ENCODE results near the gene CHRNA3. TPM values are rescaled to one million over a fixed set of nuclear protein-coding genes. Genes with fewer than 3 reads are reported as not detected.

The CHRNA3 gene
- total RNA-seq, 2 donors from 2014 or later = not detected

DNA sequence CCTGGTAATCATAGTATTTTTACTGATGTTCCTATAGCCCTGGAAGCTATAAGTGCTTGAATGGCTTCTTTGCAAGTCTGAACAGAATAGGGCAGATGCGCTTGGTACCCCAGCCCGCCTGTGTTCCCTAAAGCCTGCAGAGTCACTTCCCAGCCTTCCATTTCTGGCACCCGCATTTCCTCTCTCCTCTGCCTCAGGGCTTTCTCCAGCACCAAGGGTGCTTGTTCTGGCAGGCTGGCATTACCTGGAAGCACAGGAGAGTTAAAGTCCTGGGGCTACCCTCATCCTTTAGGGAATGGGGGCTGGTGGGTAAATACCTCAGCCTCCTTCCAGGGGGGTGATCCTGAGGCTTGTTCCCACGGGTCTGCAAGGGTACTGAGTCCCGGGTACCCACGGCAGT, 7.4 kb upstream of the CHRNA3 start:
- ATAC-seq (replicated peaks) = no peak
- Mint-ChIP-seq H3K9me3 (peaks cover 7% of the 10 kb centered on the region), H3K27ac (no peak overlapping the region), H3K27me3 (peaks cover 31% of the 10 kb centered on the region), H3K4me1 (no peaks in the 10 kb centered on the region), H3K36me3 (ENCODE audit: low read depth) (no peaks in the 10 kb centered on the region), H3K4me3 (no peak overlapping the region)

DNA sequence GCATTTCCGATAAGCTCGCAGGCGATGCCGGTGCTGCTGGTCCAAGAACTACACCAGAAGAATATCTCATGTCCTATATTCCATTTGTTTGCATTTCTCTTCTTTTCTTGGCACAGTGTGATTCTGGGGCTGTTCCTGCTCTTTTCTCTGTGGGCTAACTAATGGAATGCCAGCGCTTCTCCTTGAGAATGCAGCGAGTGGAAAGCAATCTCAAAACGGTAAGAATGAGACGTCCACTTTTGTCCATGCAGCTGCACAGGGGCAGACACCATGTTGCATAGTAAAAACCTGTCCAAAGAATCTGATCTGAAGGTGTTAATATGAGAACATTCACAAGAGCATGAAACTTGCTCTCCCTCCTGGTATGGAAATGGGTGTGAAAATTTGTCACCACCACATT, 6.6 kb upstream of the CHRNA3 start:
- no peaks in the 10 kb centered on the region for H3K9me3 Mint-ChIP-seq
- H3K4me1 Mint-ChIP-seq = no peaks in the 10 kb centered on the region
- H3K27me3 Mint-ChIP-seq = peaks cover 30% of the 10 kb centered on the region
- H3K27ac Mint-ChIP-seq = no peak overlapping the region
- no peaks in the 10 kb centered on the region for H3K36me3 Mint-ChIP-seq (ENCODE audit: low read depth)
- no peak overlapping the region for H3K4me3 Mint-ChIP-seq
- ATAC-seq (replicated peaks) = no peak

GRCh38 chr15:78626381-78626995, 5.7 kb upstream of the CHRNA3 start:
- H3K27me3 Mint-ChIP-seq = peaks cover 35% of the 10 kb centered on the region
- H3K4me3 Mint-ChIP-seq = no peak overlapping the region
- no peaks in the 10 kb centered on the region for H3K4me1 Mint-ChIP-seq
- ATAC-seq (replicated peaks) = no peak
- no peaks in the 10 kb centered on the region for H3K36me3 Mint-ChIP-seq (ENCODE audit: low read depth)
- no peaks in the 10 kb centered on the region for H3K9me3 Mint-ChIP-seq
- H3K27ac Mint-ChIP-seq = no peak overlapping the region

DNA sequence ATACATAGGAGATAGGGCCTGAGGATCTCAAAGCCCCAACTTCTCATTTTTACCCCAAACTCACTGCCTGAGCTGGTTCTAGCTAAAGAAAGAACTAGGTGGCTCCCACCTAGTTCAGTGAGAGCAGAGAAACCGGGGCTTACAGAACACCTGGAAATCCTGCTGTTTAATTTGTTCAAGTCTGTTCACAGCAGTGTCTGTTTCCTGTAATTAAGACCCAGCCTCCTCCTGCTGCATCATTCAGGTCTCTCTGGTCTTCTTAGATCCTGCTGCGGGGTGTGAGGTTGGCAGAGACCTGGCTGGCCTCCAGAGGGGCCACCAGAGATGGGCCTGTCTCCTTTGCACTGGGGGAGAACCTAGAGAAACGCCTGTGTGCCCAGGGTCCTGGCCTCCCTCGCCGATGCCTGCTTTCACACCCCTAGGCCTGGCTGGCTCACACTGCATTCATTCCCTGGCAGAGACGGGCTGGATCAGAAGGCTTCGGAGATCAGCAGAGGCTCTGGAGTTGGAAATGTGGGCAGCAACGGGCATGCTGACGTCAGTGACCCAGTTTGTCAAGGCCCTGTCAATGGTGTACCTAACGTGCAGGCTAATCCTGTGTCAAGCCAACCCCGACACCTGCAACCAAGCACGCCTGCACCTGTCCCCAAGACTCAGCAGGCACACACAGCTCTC, 4.9 kb upstream of the CHRNA3 start:
- H3K27ac Mint-ChIP-seq = no peak overlapping the region
- no peaks in the 10 kb centered on the region for H3K36me3 Mint-ChIP-seq (ENCODE audit: low read depth)
- H3K9me3 Mint-ChIP-seq = no peaks in the 10 kb centered on the region
- ATAC-seq (replicated peaks) = no peak
- H3K4me3 Mint-ChIP-seq = no peak overlapping the region
- peaks cover 39% of the 10 kb centered on the region for H3K27me3 Mint-ChIP-seq
- no peaks in the 10 kb centered on the region for H3K4me1 Mint-ChIP-seq

DNA sequence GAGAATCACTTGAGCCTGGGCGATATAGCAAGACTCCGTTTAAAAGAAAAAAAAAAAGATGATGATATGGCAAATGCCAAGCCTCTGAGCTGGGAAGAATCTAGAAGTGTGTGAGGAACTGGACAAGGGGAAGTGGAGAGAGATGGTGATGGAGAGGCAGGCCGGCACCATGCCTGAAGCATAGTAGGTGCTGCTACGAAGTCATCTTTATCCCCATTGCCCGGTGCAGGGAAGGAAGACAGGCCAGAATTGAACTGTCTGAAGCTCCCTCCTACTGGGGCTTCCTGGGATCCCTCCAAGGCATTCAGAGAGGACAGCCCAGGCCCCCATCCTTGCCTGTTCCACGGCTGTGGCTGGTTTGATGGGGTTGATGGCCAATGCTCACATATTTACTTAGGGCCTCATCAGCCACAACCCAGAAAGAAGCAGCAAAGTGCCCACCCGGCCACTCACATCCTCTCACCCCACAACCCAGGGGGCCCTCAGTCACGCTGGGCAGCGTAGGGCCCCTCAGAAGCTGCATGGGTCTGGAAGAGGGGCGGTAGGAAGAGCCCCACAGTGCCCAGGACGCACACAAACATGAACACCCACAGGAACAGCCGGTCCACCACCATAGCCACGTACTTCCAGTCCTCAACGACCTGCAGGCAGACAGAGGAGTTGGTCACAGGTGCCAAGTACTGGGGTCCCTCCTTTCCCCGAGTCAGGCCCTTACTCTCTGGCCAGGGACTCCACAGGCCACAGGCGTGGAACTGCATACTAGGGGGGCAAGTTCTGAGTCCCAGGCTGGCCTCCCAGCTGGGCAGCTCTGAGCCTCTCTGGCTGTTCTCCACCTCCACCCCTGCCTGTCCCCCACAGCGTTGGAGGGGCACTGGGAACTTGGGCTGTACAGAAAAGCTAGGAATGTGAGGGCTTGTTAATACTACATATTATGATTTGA, 4.1 kb upstream of the CHRNA3 start:
- Mint-ChIP-seq H3K4me1 (no peaks in the 10 kb centered on the region), H3K4me3 (no peak overlapping the region), H3K36me3 (ENCODE audit: low read depth) (no peaks in the 10 kb centered on the region), H3K27ac (no peak overlapping the region), H3K9me3 (no peaks in the 10 kb centered on the region), H3K27me3 (peaks cover 39% of the 10 kb centered on the region)
- no peak for ATAC-seq (replicated peaks)

- Mint-ChIP-seq H3K9me3 (no peaks in the 10 kb centered on the region), H3K4me1 (no peaks in the 10 kb centered on the region), H3K36me3 (ENCODE audit: low read depth) (no peaks in the 10 kb centered on the region), H3K4me3 (no peak overlapping the region), H3K27me3 (peaks cover 44% of the 10 kb centered on the region), H3K27ac (no peak overlapping the region)
- no peak for ATAC-seq (replicated peaks)
These were observed 3.1 kb upstream of the CHRNA3 start for GRCh38 chr15:78623786-78624497.

- Mint-ChIP-seq H3K27me3 (peaks cover 45% of the 10 kb centered on the region), H3K36me3 (ENCODE audit: low read depth) (no peaks in the 10 kb centered on the region), H3K4me1 (no peaks in the 10 kb centered on the region), H3K27ac (no peak overlapping the region), H3K4me3 (no peak overlapping the region), H3K9me3 (no peaks in the 10 kb centered on the region)
- ATAC-seq (replicated peaks) = no peak
These were observed 1.1 kb upstream of the CHRNA3 start for GRCh38 chr15:78621810-78622402.

- H3K36me3 Mint-ChIP-seq (ENCODE audit: low read depth) = no peaks in the 10 kb centered on the region
- H3K4me1 Mint-ChIP-seq = no peaks in the 10 kb centered on the region
- H3K27me3 Mint-ChIP-seq = peaks cover 42% of the 10 kb centered on the region
- H3K27ac Mint-ChIP-seq = no peak overlapping the region
- no peak overlapping the region for H3K4me3 Mint-ChIP-seq
- ATAC-seq (replicated peaks) = no peak
- H3K9me3 Mint-ChIP-seq = no peaks in the 10 kb centered on the region
These were observed 722 bp downstream of the CHRNA3 start for GRCh38 chr15:78620021-78620526.

- Mint-ChIP-seq H3K9me3 (no peaks in the 10 kb centered on the region), H3K27me3 (peaks cover 40% of the 10 kb centered on the region), H3K36me3 (ENCODE audit: low read depth) (no peaks in the 10 kb centered on the region), H3K4me1 (no peaks in the 10 kb centered on the region), H3K4me3 (no peak overlapping the region), H3K27ac (no peak overlapping the region)
- ATAC-seq (replicated peaks) = no peak
These were observed 1.5 kb downstream of the CHRNA3 start for GRCh38 chr15:78619022-78619950.

- peaks cover 32% of the 10 kb centered on the region for H3K27me3 Mint-ChIP-seq
- H3K36me3 Mint-ChIP-seq (ENCODE audit: low read depth) = no peaks in the 10 kb centered on the region
- no peaks in the 10 kb centered on the region for H3K4me1 Mint-ChIP-seq
- no peak overlapping the region for H3K4me3 Mint-ChIP-seq
- no peaks in the 10 kb centered on the region for H3K9me3 Mint-ChIP-seq
- ATAC-seq (replicated peaks) = peak; percentile 51
- H3K27ac Mint-ChIP-seq = no peak overlapping the region
These were observed 2.3 kb downstream of the CHRNA3 start for GRCh38 chr15:78618490-78618934.

DNA sequence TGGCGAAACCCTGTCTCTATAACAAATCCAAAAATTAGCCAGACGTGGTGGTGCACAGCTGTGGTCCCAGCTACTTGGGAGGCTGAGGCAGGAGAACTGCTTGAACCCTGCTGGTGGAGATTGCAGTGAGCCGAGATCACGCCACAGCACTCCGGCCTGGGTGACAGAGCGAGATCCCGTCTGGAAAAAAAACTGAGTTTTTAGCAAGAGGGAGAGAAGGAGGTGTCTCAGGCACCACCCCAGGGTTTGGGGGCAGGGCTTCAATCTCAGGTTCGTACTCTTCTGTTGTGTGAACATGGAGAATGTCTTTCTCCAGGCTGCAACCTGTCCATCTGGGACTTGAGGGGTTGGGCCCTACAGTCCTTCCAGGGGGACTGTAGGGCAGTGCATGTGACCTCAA, 2.7 kb downstream of the CHRNA3 start:
- no peak overlapping the region for H3K4me3 Mint-ChIP-seq
- H3K27ac Mint-ChIP-seq = no peak overlapping the region
- H3K9me3 Mint-ChIP-seq = no peaks in the 10 kb centered on the region
- no peaks in the 10 kb centered on the region for H3K36me3 Mint-ChIP-seq (ENCODE audit: low read depth)
- H3K27me3 Mint-ChIP-seq = peaks cover 28% of the 10 kb centered on the region
- ATAC-seq (replicated peaks) = no peak
- no peaks in the 10 kb centered on the region for H3K4me1 Mint-ChIP-seq

DNA sequence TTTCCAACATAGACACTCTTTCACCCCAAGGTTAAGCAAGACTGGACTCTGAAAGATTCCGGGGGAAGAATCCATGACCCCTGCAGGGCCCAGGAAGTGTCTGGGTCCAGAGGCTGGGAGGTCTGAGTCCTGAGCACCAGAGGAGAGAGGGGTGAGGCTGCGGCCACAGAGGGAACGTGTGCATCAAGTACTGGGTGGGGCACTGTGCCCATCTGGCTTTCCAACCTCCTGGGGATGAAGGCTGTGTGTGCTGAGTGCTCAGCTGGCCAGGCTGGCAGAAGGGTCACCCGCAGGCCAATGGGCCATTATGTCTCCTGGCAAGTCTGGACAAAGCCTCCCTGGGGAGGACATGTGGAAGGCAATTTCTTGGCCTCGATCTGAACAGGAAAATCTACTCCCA, 3.3 kb downstream of the CHRNA3 start:
- no peak overlapping the region for H3K27ac Mint-ChIP-seq
- peaks cover 25% of the 10 kb centered on the region for H3K27me3 Mint-ChIP-seq
- H3K4me3 Mint-ChIP-seq = no peak overlapping the region
- H3K4me1 Mint-ChIP-seq = no peaks in the 10 kb centered on the region
- no peaks in the 10 kb centered on the region for H3K36me3 Mint-ChIP-seq (ENCODE audit: low read depth)
- ATAC-seq (replicated peaks) = no peak
- H3K9me3 Mint-ChIP-seq = no peaks in the 10 kb centered on the region

DNA sequence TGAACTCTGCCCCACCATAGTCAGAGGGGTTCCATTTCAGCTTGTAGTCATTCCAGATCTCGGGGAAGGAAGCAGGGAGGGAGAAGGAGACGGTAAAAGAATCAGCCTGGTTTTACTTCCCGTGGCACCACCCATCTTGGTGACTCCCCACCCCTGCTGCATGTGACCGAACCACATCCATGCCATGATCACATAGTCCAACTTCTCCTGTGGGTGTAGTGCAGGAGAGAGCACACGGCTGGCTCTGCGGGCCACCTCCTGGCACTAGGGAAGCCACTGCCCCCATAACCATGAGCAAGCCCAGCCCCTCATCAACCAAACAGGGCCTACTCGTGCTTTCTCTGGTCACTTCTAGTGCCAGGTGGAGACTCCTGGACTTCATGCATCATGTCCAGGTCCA, 3.7 kb downstream of the CHRNA3 start:
- H3K4me1 Mint-ChIP-seq = no peaks in the 10 kb centered on the region
- H3K4me3 Mint-ChIP-seq = no peak overlapping the region
- H3K27me3 Mint-ChIP-seq = peaks cover 22% of the 10 kb centered on the region
- no peaks in the 10 kb centered on the region for H3K36me3 Mint-ChIP-seq (ENCODE audit: low read depth)
- no peaks in the 10 kb centered on the region for H3K9me3 Mint-ChIP-seq
- no peak overlapping the region for H3K27ac Mint-ChIP-seq
- ATAC-seq (replicated peaks) = no peak

Measured in activated T-helper 17 cell treated with anti-CD3 and anti-CD28 coated beads, Interleukin-2, amount 50 U/mL, for 72 hours (primary cell).